Activated T-helper 1 cell treated with anti-CD3 and anti-CD28 coated beads, Interleukin-2, amount 50 U/mL, for 16 hours (primary cell): ENCODE measurements around the gene PNPLA6.

Source experiments
- DNase-seq, 2 donors: peaks; one replicate each; pipeline ENCODE4 v3.0.0-alpha.2; 2020; ENCODE audit warnings: low read depth in 1 of 2, low spot score in 1 of 2

The PNPLA6 gene

GRCh38 chr19:7515110-7515644 is 20.3 kb upstream of the PNPLA6 start:
- no peak for DNase-seq

- DNase-seq = peak in 1 of 2 donors; percentile 20
These were observed 19.8 kb upstream of the PNPLA6 start, which contains the start of gene ZNF358 for GRCh38 chr19:7515645-7516151. TSS of gene ZNF358 (plus strand) at chr19:7516103. CDS start at chr19:7519243, 3,140 bp downstream.

- DNase-seq = no peak
These were observed 19.2 kb upstream of the PNPLA6 start for GRCh38 chr19:7516333-7516732.

- DNase-seq = no peak
These were observed 18.6 kb upstream of the PNPLA6 start for GRCh38 chr19:7516878-7517277.

- no peak for DNase-seq
These were observed 16.0 kb upstream of the PNPLA6 start for GRCh38 chr19:7519361-7520130.

- no peak for DNase-seq
These were observed 15.1 kb upstream of the PNPLA6 start for GRCh38 chr19:7520131-7521051.

GRCh38 chr19:7521551-7522071 is 13.9 kb upstream of the PNPLA6 start:
- no peak for DNase-seq

- peak; percentile 99 to 100 for DNase-seq
These were observed 13.2 kb upstream of the PNPLA6 start, which contains the start of gene MCOLN1 for GRCh38 chr19:7522072-7522922. TSS of gene MCOLN1 (plus strand) at chr19:7522624. CDS start at chr19:7522751, 127 bp downstream.

GRCh38 chr19:7522923-7523667 is 12.4 kb upstream of the PNPLA6 start:
- DNase-seq = no peak

- no peak for DNase-seq
These were observed 11.0 kb upstream of the PNPLA6 start for GRCh38 chr19:7524523-7524922.

- DNase-seq = no peak
These were observed 10.4 kb upstream of the PNPLA6 start for GRCh38 chr19:7524992-7525739.

- no peak for DNase-seq
These were observed 9.2 kb upstream of the PNPLA6 start for GRCh38 chr19:7526059-7526929.

GRCh38 chr19:7527516-7528191 is 7.9 kb upstream of the PNPLA6 start:
- no peak for DNase-seq

- no peak for DNase-seq
These were observed 7.4 kb upstream of the PNPLA6 start for GRCh38 chr19:7528192-7528519.

GRCh38 chr19:7528522-7529245 is 6.8 kb upstream of the PNPLA6 start:
- DNase-seq = no peak

GRCh38 chr19:7529246-7529600 is 6.3 kb upstream of the PNPLA6 start:
- DNase-seq = no peak
